T47D (cell line): ENCODE measurements around the gene IGFBPL1.

Source experiments
- DNase-seq, 2 experiments: peaks; one replicate each; pipeline versions ENCODE4 v3.0.0 to v3.0.0-alpha.2; 2011 to 2012; ENCODE audit warnings: low read depth in 1 of 2, low spot score in 1 of 2
- JUND ChIP-seq: IDR thresholded peaks from 2 replicates; pipeline ENCODE4 v1.6.1; 2012; ENCODE audit warnings: low read depth
- in situ Hi-C: cut with HindIII; loops from 2 replicates; pipeline ENCODE4 v1.10.0; 2016; ENCODE audit warnings: low sequenced_read_pairs, low pct_unique_long_range_greater_than_20kb

IGFBPL1 gene

GRCh38 chr9:38376021-38376670 is 48.1 kb downstream of the IGFBPL1 start:
- in situ Hi-C loops, result no loop called here
- no peak for TF ChIP-seq JUND

GRCh38 chr9:38375572-38375963 is 48.7 kb downstream of the IGFBPL1 start:
- no peak for DNase-seq
- in situ Hi-C loops, result no loop called here
- TF ChIP-seq JUND, result no peak

More at GRCh38 chr9:38376021-38376670, 48.1 kb downstream of the IGFBPL1 start:
- no peak for DNase-seq

GRCh38 chr9:38374847-38375571 is 49.2 kb downstream of the IGFBPL1 start:
- in situ Hi-C loops, result no loop called here
- TF ChIP-seq JUND, result no peak
- DNase-seq, result no peak

DNA sequence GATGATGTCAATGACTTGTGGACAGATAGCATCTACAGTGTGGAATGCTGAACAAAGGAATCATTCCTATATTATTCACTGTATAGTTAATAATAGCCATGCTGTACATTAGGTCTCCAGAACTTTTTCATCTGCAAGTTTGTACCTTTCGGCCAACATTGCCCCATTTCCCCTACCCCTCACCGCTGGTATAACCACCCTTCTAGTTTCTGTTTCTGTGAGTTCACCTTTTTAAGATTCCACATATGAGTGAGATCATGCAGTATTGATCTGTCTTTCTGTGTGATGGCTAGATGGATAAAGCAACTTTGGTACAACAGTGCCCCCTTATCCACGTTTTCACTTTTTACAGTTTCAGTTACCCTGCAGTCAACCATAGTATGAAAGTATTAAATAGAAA is 50.6 kb downstream of the IGFBPL1 start:
- DNase-seq, result no peak
- in situ Hi-C loops, result no loop called here
- no peak for TF ChIP-seq JUND

DNA sequence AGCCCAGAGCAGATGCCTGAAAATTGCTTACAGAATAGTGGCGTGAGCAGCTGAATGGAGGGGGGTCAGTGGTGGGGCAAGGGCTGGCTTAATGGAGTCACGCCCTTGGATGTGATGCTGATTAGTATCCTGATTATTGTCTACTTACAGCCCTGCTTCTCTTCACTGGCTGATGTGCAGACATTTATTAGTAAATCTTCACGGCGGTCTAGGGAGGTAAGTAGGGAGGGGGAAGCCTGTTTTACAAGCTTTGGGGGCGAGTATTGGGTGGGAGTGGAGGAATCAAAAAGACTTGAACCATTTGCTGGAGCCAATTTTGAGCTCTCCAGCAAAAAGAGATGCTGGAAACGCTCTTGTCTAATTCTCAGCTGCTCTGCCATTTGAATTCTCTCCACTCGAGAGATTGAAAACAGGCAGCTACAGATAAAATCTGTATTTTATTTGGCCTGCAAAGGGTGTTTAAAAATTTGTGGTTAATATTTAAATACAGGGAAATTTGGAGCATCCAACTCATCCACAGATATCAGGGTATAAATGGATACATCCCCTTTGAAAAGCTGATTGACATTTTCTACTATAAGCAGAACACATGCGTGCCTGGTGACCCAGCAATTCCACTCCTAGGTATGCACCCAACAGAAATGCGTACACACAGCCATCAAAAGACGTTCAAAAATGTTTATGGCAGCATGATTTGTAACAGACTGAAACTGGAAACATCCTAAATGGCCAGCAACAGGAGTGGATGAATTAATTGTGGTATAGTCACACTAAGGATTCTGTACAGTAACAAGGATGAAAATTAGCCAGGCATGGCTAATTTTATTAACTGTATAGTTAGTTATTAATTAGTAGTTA is 51.3 kb downstream of the IGFBPL1 start:
- no peak for TF ChIP-seq JUND
- in situ Hi-C loops, result no loop called here

DNA sequence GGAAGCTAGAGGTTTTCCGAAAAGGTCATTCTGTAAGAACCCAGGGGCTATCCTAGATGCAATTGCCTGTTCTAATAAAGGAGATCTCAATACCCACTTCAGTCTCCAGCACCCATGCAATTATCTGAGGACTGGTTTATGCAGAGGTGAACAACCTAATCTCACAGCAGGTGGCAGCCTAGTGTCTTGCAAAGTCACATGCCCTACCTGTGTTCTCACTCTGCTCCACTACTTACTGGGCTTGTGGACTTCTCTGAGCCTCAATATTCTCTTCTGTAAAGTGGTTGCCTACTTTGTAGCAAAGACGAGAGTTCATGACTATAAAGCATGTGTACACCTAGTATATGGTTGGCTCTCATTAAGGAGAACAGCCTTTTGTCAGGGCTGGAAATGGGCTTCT is 52.8 kb downstream of the IGFBPL1 start:
- in situ Hi-C loops, result no loop called here
- DNase-seq, result peak; percentile 69 to 74
- TF ChIP-seq JUND, result no peak

More for the DNA sequence above, 51.3 kb downstream of the IGFBPL1 start:
- DNase-seq, result no peak

DNA sequence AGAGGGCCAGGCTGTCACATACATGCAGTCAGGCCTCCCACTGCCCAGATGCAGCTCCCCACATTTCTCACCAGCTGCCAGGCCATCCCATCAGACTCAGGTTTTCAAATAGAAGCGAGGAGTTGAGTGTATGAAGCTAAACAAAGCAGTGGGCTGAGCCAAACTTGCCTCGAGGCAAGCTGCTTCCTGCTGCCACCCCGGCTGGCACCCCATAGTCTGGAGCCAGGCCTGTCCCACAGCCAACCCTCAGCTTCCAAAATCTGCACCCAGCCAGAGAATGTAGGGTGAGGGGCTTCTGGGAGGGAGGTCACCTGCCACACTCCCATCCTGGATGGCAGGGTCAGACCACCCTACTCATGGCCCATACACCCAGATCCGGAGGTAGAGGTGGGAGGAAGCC is 54.1 kb downstream of the IGFBPL1 start:
- no peak for TF ChIP-seq JUND
- no peak for DNase-seq
- in situ Hi-C loops, result no loop called here

GRCh38 chr9:38368731-38369130 is 55.5 kb downstream of the IGFBPL1 start:
- no peak for DNase-seq
- in situ Hi-C loops, result no loop called here
- TF ChIP-seq JUND, result no peak

- DNase-seq, result no peak
- TF ChIP-seq JUND, result no peak
- in situ Hi-C loops, result no loop called here
These were observed 56.4 kb downstream of the IGFBPL1 start for GRCh38 chr9:38367898-38368297.

DNA sequence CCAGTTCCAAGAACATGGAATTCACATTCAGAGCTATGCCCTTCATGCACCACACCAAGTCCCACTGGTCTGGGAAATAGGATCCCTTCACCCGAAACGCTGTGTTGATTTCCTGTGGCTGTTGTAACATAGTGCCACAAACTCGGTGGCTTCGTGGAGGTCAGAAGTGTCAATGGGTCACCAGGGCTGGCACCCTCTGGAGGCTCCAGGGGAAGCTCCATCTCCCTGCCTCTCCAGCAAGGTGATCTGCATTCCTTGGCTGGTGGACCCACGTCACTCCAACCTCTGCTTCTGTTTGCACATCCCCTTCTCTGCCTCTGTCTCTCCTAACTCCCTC is 60.7 kb downstream of the IGFBPL1 start:
- no peak for TF ChIP-seq JUND
- in situ Hi-C loops, result no loop called here
- DNase-seq, result no peak

DNA sequence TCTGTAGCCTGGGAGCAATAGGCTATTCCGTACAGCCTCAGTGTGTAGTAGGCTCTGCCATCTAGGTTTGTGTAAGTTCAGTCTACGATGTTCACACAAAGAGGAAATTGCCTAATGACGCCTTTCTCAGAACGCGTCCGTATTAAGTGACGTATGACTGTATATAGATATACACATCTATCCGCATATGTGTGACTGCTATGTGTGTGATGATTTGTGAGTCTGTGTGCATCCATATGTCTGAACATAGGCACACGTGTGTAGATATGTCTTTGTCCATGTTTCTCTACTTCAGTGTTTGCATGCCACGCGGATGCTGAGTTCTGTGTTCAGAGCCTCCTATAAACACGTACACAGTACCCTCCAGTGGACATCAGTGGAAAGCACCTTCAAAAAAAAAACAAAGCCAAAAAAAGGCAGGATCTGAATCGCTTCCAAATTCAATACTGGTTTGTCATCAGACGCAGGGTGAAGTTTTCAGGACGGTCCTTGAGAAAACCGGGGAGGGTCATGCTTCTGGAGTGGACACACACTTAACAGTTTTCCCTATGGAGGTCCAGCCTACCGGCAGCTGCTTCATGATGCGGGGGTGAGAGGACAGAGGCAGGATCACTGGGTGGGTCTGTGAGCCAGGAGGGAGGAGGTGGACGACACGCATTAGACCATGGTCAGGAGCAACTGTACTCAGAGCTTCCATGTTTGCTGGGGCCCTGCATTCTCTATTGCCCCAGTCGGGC is 61.2 kb downstream of the IGFBPL1 start:
- no peak for TF ChIP-seq JUND
- in situ Hi-C loops, result no loop called here

GRCh38 chr9:38361473-38361850 is 62.8 kb downstream of the IGFBPL1 start:
- in situ Hi-C loops, result no loop called here
- TF ChIP-seq JUND, result no peak
- no peak for DNase-seq

More for the DNA sequence above, 61.2 kb downstream of the IGFBPL1 start:
- peak; percentile 5 to 74 for DNase-seq
